Gastrocnemius medialis (tissue), 4 donors: Measurements from ENCODE around the gene SLC16A8. TPM values are rescaled to one million over a fixed set of nuclear protein-coding genes. Genes with fewer than 3 reads are reported as not detected.

Source experiments
- ATAC-seq, 2 donors: fragments of 150-250 bp; one replicate each; pipeline ENCODE4 v1.9.1; 2016
- DNase-seq, 2 donors: peaks; one replicate each; pipeline ENCODE4 v3.0.0-alpha.2; 2019
- H3K27ac ChIP-seq, 4 donors: fragments of 200-600 bp; sonication (generic); 1 replicate in 1 of 4; 2 replicates in 3 of 4; pipeline ENCODE4 v1.5.1; 2016 to 2018; ENCODE audit warnings: mild to moderate bottlenecking in 2 of 4, moderate library complexity in 1 of 4
- H3K27me3 ChIP-seq, 3 donors: fragments of 200-600 bp; sonication (generic) in 2 of 3; 1 replicate in 1 of 3; 2 replicates in 2 of 3; pipeline versions ENCODE4 v1.5.1 to v1.6.0; 2016 to 2019; ENCODE audit warnings: mild to moderate bottlenecking in 1 of 3, moderate library complexity in 1 of 3
- H3K36me3 ChIP-seq, 2 donors: fragments of 200-600 bp; sonication (generic) in 1 of 2; one replicate each; pipeline ENCODE4 v1.5.1; 2017 to 2018
- H3K4me1 ChIP-seq, 2 donors: fragments of 200-600 bp; sonication (generic) in 1 of 2; one replicate each; pipeline ENCODE4 v1.5.1; 2016 to 2017; ENCODE audit warnings: mild to moderate bottlenecking in 2 of 2
- H3K4me3 ChIP-seq, 4 donors: fragments of 200-600 bp; sonication (generic) in 3 of 4; 1 replicate in 1 of 4; 2 replicates in 3 of 4; pipeline ENCODE4 v1.5.1; 2016 to 2019; ENCODE audit warnings: mild to moderate bottlenecking in 2 of 4
- H3K9me3 ChIP-seq, 3 donors: fragments of 200-600 bp; sonication (generic) in 2 of 3; 1 replicate in 1 of 3; 2 replicates in 2 of 3; pipeline ENCODE4 v1.5.1; 2016 to 2019
- CTCF ChIP-seq, 5 experiments: fragments of 450-650 bp in 3 of 5; fragments of 200-600 bp in 2 of 5; sonication (generic) in 2 of 5; IDR thresholded peaks in 4 of 5; conservative IDR thresholded peaks in 1 of 5; 1 replicate in 4 of 5; 2 replicates in 1 of 5; pipeline ENCODE4 v1.5.1; 2016 to 2019; ENCODE audit warnings: antibody characterized with exemption in 5 of 5, mild to moderate bottlenecking in 3 of 5, moderate library complexity in 3 of 5
- POLR2A ChIP-seq, 2 donors: fragments of 450-650 bp; IDR thresholded peaks; one replicate each; pipeline ENCODE4 v1.6.1; 2017; ENCODE audit warnings: antibody characterized with exemption in 2 of 2, mild to moderate bottlenecking in 2 of 2, moderate library complexity in 2 of 2
- in situ Hi-C, 4 donors: fragments of 200-750 bp; cut with MboI; loops; one replicate each; pipeline versions ENCODE4 v1.15.0 to v1.8.0; 2017; ENCODE audit warnings: low sequenced_read_pairs in 4 of 4
- intact Hi-C: fragments of 100-400 bp; cut with DNase I; formaldehyde crosslinking; loops from one replicate; pipeline ENCODE4 v1.15.1; 2023; ENCODE audit warnings: low total_unique reads
- total RNA-seq, 4 donors: library from RNA; depleted of rRNA; stranded (reverse); fragments of >200 nt; gene quantifications; one replicate each; pipeline versions ENCODE4 v1.1.0 to v1.2.3, GENCODE V29; 2016

Gene SLC16A8
- total RNA-seq, 4 donors from 2014 or later: 0.42 TPM; not detected in 3

- Histone ChIP-seq H3K36me3 (peaks cover 0 to 40% of the 10 kb centered on the region in 2 donors), H3K4me1 (peaks cover 51 to 69% of the 10 kb centered on the region in 2 donors), H3K9me3 (no peaks in the 10 kb centered on the region), H3K4me3 (peak overlapping the region; percentile 42 to 57 (median 48)), H3K27ac (peak overlapping the region; percentile 97 to 100 (median 98)), H3K27me3 (no peaks in the 10 kb centered on the region)
- in situ Hi-C loops: loop anchor here in 1 of 4 donors (25.0 kb wide), 1 partner anchor 493 kb away; the partner anchor contains the start of gene DMC1
- peak; percentile 58 to 65 for TF ChIP-seq POLR2A (IDR thresholded peaks at IDR 0.05)
- TF ChIP-seq CTCF (IDR thresholded peaks at IDR 0.05 in 4 of 5, conservative IDR thresholded peaks at IDR 0.05 in 1 of 5): peak in 4 of 5 experiments; percentile 72 to 82 (median 77)
- ATAC-seq (peak; percentile 72 to 74), DNase-seq (peak; percentile 85 to 97)
- intact Hi-C loops: loop anchor here (1.0 to 10.0 kb wide), 5 partner anchors 35 to 635 kb away; partner anchors contain the start of genes GTPBP1 and JOSD1
Measured at GRCh38 chr22:38069372-38070249, 14.4 kb downstream of the SLC16A8 start.

GRCh38 chr22:38068641-38069371 lies 15.2 kb downstream of the SLC16A8 start:
- Histone ChIP-seq H3K27ac (peak overlapping the region; percentile 97 to 100 (median 98)), H3K36me3 (peaks cover 0 to 32% of the 10 kb centered on the region in 2 donors), H3K9me3 (no peaks in the 10 kb centered on the region), H3K27me3 (no peaks in the 10 kb centered on the region), H3K4me3 (peak overlapping the region; percentile 42 to 57 (median 48)), H3K4me1 (peaks cover 51 to 75% of the 10 kb centered on the region in 2 donors)
- in situ Hi-C loops: loop anchor here in 1 of 4 donors (25.0 kb wide), 1 partner anchor 493 kb away; the partner anchor contains the start of gene DMC1
- TF ChIP-seq POLR2A (IDR thresholded peaks at IDR 0.05) (no peak), CTCF (IDR thresholded peaks at IDR 0.05 in 4 of 5, conservative IDR thresholded peaks at IDR 0.05 in 1 of 5) (no peak)
- DNase-seq (peak in 1 of 2 donors; percentile 67), ATAC-seq (peak; percentile 7 to 16)
- intact Hi-C loops: loop anchor here (1.0 to 10.0 kb wide), 5 partner anchors 35 to 636 kb away; partner anchors contain the start of genes GTPBP1 and JOSD1

GRCh38 chr22:38067761-38068360 lies 16.1 kb downstream of the SLC16A8 start:
- Histone ChIP-seq H3K9me3 (no peaks in the 10 kb centered on the region), H3K27ac (peak overlapping the region; percentile 97 to 100 (median 98)), H3K27me3 (no peaks in the 10 kb centered on the region), H3K4me1 (peaks cover 58 to 83% of the 10 kb centered on the region in 2 donors), H3K4me3 (peak overlapping the region; percentile 42 to 57 (median 48)), H3K36me3 (peaks cover 0 to 23% of the 10 kb centered on the region in 2 donors)
- peak in 1 of 2 donors; percentile 10 for ATAC-seq
- DNase-seq: peak in 1 of 2 donors; percentile 66
- intact Hi-C loops (loop anchor here (2.0 to 10.0 kb wide), 3 partner anchors 99 to 637 kb away; partner anchors contain the start of genes GTPBP1 and JOSD1), in situ Hi-C loops (loop anchor here in 1 of 4 donors (25.0 kb wide), 1 partner anchor 494 kb away; the partner anchor contains the start of gene DMC1)
- TF ChIP-seq CTCF (IDR thresholded peaks at IDR 0.05 in 4 of 5, conservative IDR thresholded peaks at IDR 0.05 in 1 of 5) (no peak), POLR2A (IDR thresholded peaks at IDR 0.05) (no peak)

- peaks cover 0 to 17% of the 10 kb centered on the region in 2 donors for H3K36me3 ChIP-seq
- in situ Hi-C loops (loop anchor here in 1 of 4 donors (25.0 kb wide), 1 partner anchor 495 kb away; the partner anchor contains the start of gene DMC1), intact Hi-C loops (loop anchor here (10.0 kb wide), 1 partner anchor 638 kb away; the partner anchor contains the start of genes GTPBP1 and JOSD1)
- H3K9me3 ChIP-seq: no peaks in the 10 kb centered on the region
- H3K4me1 ChIP-seq: peaks cover 64 to 91% of the 10 kb centered on the region in 2 donors
- DNase-seq (peak in 1 of 2 donors; percentile 76), ATAC-seq (no peak)
- H3K27ac ChIP-seq: peak overlapping the region; percentile 97 to 100 (median 98)
- no peaks in the 10 kb centered on the region for H3K27me3 ChIP-seq
- peak overlapping the region in 1 of 4 donors; percentile 57 for H3K4me3 ChIP-seq
- TF ChIP-seq CTCF (IDR thresholded peaks at IDR 0.05 in 4 of 5, conservative IDR thresholded peaks at IDR 0.05 in 1 of 5) (no peak), POLR2A (IDR thresholded peaks at IDR 0.05) (no peak)
Measured at GRCh38 chr22:38067028-38067415, 17.0 kb downstream of the SLC16A8 start.
